HG02943 (cell line): ENCODE measurements around the gene LAMA1.
"Not testable (repeated sequence)": the region's sequence is repeated elsewhere in the genome, so short reads cannot be mapped to it uniquely, and the experiment has no call there.

ENCODE experiments used
- ATAC-seq: cut with Tn5 transposase; IDR thresholded peaks from one replicate; pipeline ENCODE4 v1.9.1; 2021; ENCODE audit warnings: mild to moderate bottlenecking, low read depth, moderate library complexity; ENCODE audit not compliant: unreplicated experiment

The LAMA1 gene, protein sequence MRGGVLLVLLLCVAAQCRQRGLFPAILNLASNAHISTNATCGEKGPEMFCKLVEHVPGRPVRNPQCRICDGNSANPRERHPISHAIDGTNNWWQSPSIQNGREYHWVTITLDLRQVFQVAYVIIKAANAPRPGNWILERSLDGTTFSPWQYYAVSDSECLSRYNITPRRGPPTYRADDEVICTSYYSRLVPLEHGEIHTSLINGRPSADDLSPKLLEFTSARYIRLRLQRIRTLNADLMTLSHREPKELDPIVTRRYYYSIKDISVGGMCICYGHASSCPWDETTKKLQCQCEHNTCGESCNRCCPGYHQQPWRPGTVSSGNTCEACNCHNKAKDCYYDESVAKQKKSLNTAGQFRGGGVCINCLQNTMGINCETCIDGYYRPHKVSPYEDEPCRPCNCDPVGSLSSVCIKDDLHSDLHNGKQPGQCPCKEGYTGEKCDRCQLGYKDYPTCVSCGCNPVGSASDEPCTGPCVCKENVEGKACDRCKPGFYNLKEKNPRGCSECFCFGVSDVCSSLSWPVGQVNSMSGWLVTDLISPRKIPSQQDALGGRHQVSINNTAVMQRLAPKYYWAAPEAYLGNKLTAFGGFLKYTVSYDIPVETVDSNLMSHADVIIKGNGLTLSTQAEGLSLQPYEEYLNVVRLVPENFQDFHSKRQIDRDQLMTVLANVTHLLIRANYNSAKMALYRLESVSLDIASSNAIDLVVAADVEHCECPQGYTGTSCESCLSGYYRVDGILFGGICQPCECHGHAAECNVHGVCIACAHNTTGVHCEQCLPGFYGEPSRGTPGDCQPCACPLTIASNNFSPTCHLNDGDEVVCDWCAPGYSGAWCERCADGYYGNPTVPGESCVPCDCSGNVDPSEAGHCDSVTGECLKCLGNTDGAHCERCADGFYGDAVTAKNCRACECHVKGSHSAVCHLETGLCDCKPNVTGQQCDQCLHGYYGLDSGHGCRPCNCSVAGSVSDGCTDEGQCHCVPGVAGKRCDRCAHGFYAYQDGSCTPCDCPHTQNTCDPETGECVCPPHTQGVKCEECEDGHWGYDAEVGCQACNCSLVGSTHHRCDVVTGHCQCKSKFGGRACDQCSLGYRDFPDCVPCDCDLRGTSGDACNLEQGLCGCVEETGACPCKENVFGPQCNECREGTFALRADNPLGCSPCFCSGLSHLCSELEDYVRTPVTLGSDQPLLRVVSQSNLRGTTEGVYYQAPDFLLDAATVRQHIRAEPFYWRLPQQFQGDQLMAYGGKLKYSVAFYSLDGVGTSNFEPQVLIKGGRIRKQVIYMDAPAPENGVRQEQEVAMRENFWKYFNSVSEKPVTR (N-terminal part only)

DNA sequence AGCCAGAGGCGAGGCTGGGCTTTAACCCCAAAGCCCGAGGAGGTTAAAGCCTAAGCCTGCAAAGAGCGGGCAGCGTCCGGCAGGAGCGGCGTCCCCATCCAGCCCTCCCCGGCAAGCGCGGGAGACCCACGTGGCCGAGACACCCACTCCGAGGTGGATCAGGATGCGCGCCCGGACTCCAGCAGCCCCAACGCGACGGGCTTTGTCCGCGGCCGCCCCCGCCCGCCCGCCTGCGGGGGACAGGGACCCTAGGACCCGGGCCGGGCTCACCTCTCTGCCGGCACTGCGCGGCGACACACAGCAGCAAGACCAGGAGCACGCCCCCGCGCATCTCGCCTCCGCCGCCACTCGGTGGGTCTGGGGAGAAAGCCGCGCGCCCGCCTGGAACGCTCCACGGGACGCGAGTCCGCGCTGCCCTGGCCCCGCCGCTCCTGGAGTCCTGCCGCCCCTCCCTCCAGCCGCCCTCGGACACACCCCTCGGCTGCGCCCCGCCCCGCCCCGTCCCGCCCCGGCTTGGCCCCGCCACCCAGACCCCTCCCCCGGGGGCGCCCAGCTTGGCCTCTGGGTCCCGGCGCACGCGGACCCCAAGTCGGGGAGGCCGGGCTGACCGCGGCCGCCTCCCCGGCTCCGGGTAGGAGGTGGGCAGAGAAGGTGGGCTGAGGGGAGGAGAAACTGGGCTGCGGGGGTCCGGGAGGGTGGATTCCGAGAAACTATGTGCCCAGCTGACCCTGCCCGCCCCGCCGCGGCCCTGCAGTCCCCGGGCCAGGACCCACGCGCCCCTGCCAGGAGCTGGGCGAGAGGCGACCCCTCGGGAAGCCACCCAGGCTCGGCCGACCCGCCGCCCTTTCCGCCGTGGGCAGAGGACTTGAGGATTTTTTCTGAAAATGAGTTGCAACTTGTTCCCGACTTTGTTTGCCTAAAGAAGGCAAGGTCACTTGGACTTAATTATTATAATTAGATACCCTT is at the start of gene LAMA1:
Gene LAMA1 (minus strand): TSS at position 408 of the 966 bp plus-strand sequence. CDS start 77 bp downstream, at position 331.
- no peak for ATAC-seq

DNA sequence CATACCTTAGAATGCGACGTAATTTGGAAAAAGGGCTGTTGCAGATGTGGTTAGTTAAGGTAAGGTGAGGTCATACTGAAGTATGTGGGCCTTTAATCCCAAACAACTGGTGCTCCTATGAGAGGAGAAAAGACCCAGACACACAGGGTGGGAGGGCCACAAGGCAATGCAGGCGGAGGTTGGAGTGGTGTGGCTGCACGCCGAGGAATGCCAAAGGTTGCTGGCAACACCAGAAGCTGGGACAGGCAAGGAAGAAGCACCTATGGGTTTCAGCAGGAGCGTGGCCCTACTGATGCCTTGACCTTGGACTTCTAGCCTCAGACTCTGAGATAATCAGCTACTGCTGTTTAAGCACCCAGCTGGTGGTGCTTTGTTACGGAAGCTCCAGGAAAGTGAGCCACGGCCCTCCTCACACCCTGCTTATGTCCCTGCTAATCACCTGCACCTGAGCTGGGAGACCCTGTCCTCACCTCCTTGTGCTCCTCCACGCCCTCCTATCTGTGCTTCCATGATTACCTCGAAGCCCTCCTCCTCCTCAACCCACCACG is 48.3 kb upstream of the LAMA1 start:
- no peak for ATAC-seq

DNA sequence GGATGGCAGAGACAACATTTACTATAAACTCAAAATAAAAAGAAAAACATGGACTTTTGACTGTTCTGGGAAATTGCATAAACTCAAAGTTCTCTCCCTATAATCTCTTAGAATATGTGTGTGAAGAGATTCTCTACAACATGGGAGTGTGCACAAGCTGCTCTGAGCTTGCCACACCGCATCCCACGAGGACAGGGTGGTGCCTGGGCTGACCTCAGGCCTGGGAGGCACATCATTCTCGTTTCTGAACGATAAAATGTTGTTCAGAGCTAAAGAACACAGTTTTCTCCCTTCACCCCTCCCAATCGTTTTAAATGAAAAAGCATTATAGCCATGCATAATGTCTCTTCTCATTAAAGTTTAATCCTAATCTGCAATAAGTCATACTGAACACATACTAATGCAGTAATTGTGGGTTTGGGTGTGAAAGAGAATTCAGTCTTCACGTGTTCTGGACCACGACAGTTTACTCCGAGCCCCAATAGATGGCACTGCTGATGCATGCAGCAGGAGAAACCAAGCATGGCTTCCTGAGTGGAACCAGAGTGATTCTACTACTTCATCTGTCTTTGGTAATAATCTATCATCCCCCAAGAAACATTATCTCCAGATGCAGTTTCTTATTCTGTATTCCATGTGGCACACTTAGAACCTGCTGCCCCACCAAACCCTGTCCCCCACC is 46.9 kb upstream of the LAMA1 start:
- no peak for ATAC-seq

DNA sequence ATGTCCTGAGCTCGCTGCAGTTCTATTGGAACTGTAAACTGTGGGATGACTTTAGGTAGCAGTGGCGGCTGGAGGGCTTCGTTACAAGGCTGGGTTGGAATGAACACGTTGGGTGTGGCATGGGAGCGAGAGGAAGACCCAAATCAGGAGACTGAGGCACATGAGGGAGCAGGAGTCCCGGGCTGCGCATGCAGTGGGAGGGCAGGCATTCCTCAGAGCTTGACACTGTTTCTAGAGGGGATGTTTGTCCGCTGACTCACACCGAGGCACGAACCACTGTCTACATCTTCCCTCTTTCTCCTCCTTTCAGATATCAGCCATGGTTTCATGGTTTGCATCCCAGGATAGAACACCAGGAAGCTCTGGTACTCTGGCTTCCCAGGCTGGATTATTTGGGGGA is 40.6 kb upstream of the LAMA1 start:
- no peak for ATAC-seq

DNA sequence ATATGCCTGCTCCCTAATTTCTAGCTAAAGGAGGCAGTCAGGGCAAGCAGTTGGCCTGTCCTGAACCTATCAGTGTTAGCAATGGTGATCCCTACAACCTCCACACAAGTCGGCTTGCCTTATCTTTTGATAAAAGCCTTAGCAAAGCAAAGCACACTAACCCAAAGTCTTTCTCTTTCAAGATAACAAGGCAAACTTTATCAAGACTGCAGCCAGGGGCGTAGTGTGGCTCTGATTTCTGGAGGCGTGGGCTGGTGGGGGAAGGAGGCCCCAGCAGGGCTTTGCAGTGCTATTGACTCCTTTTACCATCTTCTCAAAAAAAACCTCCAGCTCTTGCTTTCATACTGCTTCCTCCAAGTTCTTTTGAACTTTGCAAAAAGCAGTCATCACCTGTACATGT is 40.2 kb upstream of the LAMA1 start:
- ATAC-seq, result no peak

DNA sequence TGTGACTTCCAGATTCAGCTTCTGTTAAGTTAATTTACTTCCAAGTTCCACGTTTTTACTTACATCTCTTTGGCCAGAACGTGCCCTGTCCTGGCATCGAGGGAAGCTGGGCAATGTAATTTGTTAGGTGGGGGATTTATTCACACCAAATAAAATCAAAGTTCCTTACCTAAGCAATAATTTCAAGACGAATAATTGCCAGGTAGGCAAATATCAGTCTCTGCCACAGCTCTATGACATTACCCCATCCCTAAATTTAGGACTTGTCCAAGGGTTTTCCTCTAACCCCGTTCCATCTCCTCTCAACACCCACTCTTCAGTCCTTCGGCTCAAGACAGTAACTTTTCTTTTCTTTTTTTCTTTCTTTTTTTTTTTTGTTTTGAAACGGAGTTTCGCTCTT is 38.3 kb upstream of the LAMA1 start:
- ATAC-seq, result no peak

DNA sequence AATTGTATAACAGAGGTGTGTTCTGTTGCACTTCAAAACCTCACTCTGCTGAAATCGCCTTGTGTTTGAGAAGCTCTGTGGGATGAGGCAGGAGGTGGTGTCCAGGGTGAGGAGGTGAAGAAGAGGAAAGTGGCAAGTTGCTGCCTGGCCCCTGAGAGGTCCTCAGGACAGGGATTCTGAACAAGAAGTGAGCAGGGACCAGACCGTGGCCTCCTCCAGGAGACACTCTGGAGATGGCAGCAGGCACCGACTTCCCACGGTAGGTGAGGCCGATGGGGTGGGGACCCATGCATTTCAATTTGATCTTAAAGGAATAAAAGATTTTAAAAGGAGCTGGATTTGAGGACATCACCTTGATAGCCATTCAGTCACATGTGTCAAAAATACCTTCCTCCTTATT is 37.5 kb upstream of the LAMA1 start:
- no peak for ATAC-seq

DNA sequence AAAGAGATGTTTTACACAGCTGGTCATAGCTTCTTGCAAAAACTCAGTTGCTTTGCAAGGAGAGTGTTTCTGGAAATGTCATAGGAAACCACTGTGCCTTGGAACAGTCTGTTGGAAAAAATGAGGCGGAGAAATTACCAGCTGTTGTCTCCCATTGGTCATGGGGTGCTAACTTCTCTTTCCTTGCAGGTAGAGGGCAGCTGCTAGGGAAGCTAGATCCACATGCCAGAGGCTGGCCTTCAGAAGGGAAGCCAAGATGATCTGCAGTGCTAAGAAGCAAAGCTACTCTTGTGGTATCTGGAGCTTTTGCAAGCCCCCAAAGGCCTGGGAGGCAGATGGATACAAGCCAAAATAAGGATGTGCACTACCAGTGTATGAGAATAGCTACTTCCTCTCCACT is 34.8 kb upstream of the LAMA1 start:
- ATAC-seq, result no peak

DNA sequence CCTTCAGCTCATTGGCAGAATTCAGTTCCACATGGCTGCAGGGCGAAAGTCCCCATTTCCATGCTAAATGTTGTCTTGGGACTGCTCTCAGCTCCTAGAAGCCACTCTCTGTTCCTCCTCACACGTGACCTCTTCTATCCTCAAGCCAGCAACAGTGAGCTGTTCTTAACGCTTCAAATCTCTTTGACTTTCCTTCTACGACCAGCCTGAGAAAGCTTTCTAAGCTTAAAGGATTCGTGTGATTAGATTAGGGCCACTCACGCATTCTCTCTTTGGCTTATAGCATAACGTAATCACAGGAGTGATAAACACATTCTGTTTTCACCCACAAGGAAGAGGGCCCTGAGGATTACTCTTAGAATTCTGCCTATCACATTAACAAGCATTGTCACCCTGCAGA is 29.8 kb upstream of the LAMA1 start:
- no peak for ATAC-seq

DNA sequence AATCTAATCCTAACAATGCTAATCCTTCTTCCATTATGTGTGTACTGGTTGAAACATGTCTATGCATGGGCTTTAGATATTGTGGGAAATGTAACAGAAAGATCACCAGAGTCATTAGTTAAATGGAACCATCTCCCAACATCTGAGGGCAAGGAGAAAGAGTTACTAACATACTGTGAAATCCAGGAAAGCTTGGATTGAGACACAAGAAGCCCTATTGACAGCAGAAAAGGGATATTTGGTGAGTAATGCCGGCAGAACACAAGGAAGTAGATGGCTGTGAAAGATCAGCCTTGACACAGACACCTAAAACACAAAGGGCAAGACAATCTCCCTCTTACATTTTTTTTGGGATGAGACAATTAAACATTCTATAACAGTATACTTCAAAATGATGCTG is 28.5 kb upstream of the LAMA1 start:
- ATAC-seq, result no peak

DNA sequence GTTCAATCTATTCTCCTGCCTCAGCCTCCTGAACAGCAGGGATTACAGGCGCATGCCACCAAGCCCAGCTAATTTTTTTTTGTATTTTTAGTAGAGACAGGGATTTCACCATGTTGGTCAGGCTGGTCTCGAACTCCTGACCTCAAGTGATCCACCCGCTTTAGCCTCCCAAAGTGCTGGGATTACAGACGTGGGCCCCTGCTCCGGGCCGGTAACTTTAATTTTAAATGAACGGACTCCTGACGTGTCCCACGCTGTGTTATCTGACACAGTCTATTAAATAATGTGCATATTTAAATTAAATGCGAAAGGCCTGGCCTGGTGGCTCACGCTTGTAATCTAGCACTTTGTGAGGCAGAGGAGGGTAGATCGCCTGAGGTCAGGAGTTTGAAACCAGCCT is 27.3 kb upstream of the LAMA1 start:
- ATAC-seq, result not testable (repeated sequence)

DNA sequence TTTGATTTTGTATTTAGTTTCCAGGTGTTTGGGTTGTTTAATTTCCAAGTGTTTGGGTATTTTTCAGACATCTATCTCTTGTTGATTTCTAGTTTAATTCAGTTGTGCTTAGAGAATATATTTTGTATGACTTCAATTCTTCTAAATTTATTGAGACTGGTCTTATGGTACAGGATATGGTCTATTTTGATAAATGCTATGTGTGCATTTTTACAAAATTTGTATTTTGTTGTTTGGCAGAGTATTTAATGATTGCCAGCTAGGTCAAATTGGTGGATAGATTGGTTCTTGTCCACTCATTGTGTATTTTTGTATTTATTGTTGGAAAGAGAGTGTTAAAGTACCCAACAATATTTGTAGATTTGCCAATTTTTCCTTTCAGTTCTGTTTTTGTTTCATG is 23.7 kb upstream of the LAMA1 start:
- no peak for ATAC-seq

DNA sequence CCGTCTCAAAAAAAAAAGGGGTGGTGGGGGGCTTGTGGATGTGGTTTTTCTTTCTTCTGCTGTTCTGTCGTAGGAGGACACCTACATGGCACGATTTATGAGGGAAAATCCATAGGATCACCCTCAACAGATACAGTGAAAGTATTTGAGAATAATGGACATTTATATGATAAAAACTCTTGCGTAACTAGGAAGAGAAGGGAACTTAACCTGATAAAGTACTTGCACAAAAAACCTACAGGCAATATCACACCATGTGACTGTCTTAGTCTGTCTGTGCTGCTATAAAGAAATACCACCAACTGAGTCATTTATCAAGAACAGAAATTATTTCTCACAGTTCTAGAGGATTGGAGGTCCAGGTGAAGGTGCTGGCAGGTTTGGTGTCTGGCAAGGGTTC is 21.8 kb upstream of the LAMA1 start:
- no peak for ATAC-seq

DNA sequence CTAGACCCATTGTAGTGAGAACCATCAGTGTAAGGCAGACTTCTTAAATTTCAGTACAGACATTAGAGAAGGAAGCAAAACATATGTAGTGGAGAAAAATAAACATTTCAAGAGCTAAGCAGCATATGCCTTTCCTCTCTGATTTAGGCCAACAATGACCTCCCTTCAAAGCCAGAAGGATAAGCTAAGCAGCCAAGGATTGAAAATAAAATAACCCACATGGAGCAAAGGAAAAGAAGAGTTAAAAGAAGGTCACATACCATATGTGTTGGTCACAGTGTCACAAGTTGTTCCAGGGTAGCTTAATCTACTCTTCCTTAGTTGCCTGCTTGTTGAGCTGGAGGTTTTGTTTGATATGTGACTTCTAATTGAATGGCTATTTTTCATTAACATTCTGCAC is 15.6 kb upstream of the LAMA1 start:
- ATAC-seq, result no peak

DNA sequence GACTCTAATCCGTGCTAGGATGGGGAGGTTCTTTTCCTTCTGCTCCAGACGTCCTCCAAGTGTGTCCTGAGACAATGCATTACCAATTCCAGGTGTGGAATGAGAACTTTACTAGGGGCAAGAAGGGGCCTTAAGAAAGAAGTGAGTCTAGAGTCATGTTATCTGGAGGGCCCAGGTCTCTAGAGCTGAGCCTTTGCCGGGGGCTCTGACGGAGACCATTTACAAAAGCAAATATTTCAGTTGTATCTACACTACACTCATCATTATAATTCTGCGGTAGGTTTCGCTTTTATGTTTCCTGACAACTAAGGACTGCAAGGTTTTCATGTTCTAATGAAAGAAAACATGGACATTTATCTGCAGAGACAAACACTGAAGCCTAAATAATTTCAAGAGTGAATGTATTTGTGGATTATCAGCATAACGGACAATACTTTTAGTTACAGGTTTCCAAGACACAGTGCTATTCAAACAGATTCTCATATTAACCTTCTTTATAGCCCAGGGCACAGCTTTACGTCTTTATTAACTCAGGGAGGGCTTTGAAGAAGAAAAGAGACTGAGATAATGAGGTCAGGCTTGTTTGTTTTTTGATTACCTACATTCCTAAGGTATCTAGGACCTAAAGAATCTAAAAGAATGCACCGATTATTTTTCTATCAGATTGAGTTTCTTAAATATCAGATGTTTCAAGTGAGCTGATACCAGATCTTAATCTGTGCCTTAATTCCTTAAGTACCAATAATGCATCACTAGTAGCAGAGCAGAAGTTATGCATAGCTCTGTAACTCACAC is 15.0 kb upstream of the LAMA1 start:
- no peak for ATAC-seq

DNA sequence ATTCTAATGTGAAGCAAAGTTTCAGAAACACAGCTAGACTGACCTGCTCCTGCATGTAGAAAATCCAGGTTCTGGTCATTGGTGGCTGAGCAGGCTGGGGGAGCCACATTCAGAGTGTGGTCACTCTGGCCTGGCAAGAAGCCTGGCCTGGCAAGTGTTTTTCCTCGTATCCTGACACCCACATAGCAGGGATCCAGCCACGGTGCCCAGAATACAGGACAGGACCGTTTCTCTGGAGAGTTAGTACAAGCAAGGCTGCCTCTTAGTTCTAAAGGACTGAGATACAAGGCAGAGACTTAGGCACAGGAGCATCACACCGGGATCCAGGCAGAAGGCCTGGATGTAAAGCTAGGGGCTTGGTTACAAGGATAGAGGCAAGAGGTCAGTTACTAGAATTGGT is 4.8 kb upstream of the LAMA1 start:
- no peak for ATAC-seq

DNA sequence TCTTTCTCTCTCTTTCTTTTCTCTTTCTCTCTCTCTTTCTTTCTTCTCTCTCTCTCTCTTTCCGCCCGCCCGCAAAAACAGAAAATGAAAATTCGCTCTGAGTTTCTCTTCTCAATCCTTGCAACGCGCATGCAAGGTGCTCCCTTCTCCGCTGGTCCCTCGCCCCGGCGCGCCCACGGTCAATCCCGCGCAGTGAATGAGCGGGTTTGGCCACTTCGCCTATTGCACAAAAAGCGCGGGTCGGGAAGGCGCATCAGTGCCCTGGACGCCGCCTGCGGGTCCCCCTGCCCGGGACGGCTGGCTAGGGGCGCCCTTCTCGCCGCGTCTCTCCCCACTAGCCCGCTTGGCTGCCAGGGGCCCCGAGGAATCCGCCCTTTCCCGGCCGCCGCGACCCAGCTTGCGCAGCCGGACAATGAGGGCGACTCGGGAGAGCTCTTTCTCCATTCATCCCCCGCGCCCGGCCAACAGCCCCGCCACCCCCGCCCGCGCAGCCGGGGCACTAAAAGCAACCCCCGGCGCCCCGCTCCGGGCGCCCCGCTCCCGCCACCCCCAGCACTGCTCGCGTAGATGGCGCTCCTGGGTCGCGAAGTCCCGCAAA is 706 bp downstream of the LAMA1 start:
- ATAC-seq, result no peak
